Measurements from ENCODE around the gene ACOT7.
"Not testable (repeated sequence)": the region's sequence is repeated elsewhere in the genome, so short reads cannot be mapped to it uniquely, and the experiment has no call there.

The ACOT7 gene

DNA sequence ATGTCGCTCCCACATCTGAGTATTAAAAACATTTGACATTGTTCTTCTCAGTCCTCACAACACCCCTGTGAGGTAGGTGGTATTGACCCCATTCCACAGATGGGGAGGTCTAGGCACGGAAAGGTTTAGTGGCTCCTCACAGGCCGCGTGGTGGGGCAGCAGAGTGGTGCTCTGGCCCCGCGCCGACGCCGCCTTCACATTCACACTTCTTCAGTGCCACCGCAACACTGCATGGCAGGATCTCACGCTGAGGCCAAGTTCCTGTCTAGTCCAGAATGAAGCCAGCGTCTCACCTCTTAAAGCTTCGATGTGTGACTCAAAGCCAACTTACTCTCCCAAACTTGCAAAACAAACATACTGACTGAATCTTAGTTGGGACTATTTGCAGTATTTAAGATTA is 169.9 kb downstream of the ACOT7 start:
- H3K36me3 ChIP-seq (replicated peaks), result peaks cover 21% of the 10 kb centered on the region
- in situ Hi-C loops (cut with HindIII; ENCODE audit: low pct_ligation_motif_present, low sequenced_read_pairs), result no loop called here
- H3K27me3 ChIP-seq (replicated peaks), result no peaks in the 10 kb centered on the region
- TF ChIP-seq, protein P1, sequence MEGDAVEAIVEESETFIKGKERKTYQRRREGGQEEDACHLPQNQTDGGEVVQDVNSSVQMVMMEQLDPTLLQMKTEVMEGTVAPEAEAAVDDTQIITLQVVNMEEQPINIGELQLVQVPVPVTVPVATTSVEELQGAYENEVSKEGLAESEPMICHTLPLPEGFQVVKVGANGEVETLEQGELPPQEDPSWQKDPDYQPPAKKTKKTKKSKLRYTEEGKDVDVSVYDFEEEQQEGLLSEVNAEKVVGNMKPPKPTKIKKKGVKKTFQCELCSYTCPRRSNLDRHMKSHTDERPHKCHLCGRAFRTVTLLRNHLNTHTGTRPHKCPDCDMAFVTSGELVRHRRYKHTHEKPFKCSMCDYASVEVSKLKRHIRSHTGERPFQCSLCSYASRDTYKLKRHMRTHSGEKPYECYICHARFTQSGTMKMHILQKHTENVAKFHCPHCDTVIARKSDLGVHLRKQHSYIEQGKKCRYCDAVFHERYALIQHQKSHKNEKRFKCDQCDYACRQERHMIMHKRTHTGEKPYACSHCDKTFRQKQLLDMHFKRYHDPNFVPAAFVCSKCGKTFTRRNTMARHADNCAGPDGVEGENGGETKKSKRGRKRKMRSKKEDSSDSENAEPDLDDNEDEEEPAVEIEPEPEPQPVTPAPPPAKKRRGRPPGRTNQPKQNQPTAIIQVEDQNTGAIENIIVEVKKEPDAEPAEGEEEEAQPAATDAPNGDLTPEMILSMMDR (IDR thresholded peaks at IDR 0.05; ENCODE audit: low read depth, low read length, missing control alignments), result no peak
- no peak for DNase-seq
- H3K27ac ChIP-seq, result no peak overlapping the region
- no peak overlapping the region for H3K4me3 ChIP-seq (ENCODE audit: low read depth, low read length)

- no peak overlapping the region for H3K4me3 ChIP-seq (ENCODE audit: low read depth, low read length)
- TF ChIP-seq, protein P1 (IDR thresholded peaks at IDR 0.05; ENCODE audit: low read depth, low read length, missing control alignments), result no peak
- DNase-seq, result no peak
- in situ Hi-C loops (cut with HindIII; ENCODE audit: low pct_ligation_motif_present, low sequenced_read_pairs), result no loop called here
- peaks cover 27% of the 10 kb centered on the region for H3K36me3 ChIP-seq (replicated peaks)
- no peaks in the 10 kb centered on the region for H3K27me3 ChIP-seq (replicated peaks)
- no peak overlapping the region for H3K27ac ChIP-seq
Observed at GRCh38 chr1:6222636-6223035, 170.9 kb downstream of the ACOT7 start.

DNA sequence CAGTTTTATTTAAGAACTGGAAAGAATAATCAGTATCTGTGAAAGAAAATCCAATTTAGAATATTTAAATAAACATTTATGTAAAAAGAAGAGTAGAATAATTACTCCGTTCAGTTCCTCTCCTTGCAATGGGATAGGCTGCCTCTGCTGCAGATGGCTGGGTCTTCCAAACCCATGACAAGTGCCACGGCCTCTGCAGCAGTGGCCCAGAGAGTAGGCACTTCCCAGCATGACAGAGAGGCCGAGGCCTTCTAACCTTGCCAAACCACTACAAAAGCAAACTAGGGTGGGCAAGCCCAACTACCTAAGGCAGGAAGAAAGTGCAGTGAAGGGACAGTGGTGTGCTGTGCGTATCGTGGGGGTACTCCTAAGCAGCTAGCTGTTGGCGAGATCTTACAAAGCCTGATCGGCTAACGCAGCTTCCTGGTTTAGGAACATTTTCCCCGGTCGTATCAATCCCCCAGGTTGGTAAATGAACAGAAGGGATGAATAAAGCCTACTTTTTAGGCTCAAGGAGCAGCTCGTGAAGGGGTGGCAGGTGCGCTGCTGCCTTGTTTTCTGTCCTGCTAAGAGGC is 172.3 kb downstream of the ACOT7 start:
- no peak for DNase-seq
- Histone ChIP-seq H3K27ac (no peak overlapping the region), H3K4me3 (ENCODE audit: low read depth, low read length) (no peak overlapping the region), H3K27me3 (replicated peaks) (no peaks in the 10 kb centered on the region), H3K36me3 (replicated peaks) (peaks cover 24% of the 10 kb centered on the region)
- in situ Hi-C loops (cut with HindIII; ENCODE audit: low pct_ligation_motif_present, low sequenced_read_pairs), result no loop called here
- TF ChIP-seq, protein P1 (IDR thresholded peaks at IDR 0.05; ENCODE audit: low read depth, low read length, missing control alignments), result no peak

DNA sequence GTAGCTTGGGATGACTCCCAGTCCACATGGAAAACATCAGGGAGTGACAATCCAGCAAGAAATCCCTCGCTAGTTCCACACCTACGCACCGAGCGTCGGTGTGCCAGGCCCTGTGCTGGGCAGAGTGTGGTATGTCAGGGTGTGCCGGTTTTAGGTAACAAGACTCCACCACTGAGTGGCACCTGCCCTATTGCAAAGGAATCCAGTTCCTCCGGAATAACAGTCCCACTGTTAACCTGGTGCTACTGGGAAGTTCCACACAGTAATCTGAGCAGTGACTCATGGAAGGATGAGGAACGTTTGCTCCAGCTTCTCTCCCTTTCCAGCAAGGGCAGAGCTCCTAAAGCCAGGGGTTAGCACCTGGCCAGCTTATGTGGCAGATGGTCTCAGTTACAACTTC is 173.3 kb downstream of the ACOT7 start:
- no peaks in the 10 kb centered on the region for H3K27me3 ChIP-seq (replicated peaks)
- TF ChIP-seq, protein P1 (IDR thresholded peaks at IDR 0.05; ENCODE audit: low read depth, low read length, missing control alignments), result no peak
- DNase-seq, result no peak
- in situ Hi-C loops (cut with HindIII; ENCODE audit: low pct_ligation_motif_present, low sequenced_read_pairs), result no loop called here
- peaks cover 22% of the 10 kb centered on the region for H3K36me3 ChIP-seq (replicated peaks)
- no peak overlapping the region for H3K27ac ChIP-seq
- no peak overlapping the region for H3K4me3 ChIP-seq (ENCODE audit: low read depth, low read length)

DNA sequence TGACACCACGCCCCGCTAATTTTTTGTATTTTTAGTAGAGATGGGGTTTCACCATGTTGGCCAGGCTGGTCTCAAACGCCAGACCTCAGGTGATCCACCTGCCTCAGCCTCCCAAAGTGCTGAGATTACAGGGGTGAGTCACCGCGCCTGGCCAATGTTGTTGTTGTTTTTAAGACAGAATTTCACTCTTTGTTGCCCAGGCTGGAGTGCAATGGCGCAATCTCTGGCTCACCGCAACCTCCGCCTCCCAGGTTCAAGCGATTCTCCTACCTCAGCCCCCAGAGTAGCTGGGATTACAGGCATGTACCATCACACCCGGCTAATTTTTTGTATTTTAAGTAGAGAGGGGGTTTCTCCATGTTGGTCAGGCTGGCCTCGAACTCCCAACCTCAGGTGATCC is 173.9 kb downstream of the ACOT7 start:
- in situ Hi-C loops (cut with HindIII; ENCODE audit: low pct_ligation_motif_present, low sequenced_read_pairs); DNase-seq; H3K27ac ChIP-seq; H3K27me3 ChIP-seq (replicated peaks); H3K4me3 ChIP-seq (ENCODE audit: low read depth, low read length): not testable (repeated sequence)
- peaks cover 20% of the 10 kb centered on the region for H3K36me3 ChIP-seq (replicated peaks)

DNA sequence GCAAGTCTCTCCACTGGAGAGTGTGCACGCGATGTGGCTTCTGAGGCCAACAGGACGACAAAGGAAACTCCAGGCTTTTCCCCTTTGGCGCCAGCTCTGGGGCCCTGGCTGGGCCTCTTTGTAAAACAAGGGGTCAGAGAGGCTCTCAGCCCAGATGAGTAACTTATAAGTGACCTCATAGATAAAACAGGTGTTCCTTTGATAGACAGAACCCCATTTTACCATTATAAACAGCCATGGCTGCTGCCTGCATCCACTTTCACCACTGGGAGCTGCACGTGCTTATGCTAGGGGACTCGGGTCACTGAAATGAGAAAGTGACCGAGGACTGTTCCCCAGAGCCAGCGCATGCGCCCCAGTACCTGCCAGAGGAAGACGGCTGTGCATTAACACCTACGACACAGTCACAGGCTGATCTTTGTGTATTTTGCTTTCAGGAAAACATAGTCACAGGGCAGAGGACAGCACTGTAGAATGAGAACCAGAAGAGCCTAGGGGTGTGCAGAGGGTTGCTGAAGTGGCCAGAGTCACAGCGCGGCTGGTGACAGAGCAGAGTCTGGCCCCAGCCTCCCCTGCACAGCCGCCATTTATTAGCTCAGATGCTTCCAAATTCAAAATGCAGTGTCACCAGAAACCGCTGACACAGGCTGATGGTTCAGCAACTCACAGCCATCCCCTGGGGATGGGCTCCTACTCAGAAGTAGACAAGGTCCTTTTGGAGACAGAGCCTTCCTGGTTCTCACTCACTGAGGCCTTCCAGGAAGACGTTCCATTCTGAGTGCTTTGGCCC is 175.0 kb downstream of the ACOT7 start:
- Histone ChIP-seq H3K27me3 (replicated peaks) (no peaks in the 10 kb centered on the region), H3K36me3 (replicated peaks) (peaks cover 12% of the 10 kb centered on the region), H3K4me3 (ENCODE audit: low read depth, low read length) (no peak overlapping the region), H3K27ac (no peak overlapping the region)
- DNase-seq, result no peak
- in situ Hi-C loops (cut with HindIII; ENCODE audit: low pct_ligation_motif_present, low sequenced_read_pairs), result no loop called here
- TF ChIP-seq, protein P1 (IDR thresholded peaks at IDR 0.05; ENCODE audit: low read depth, low read length, missing control alignments), result no peak
